ENCODE data around the gene MYO5B. TPM values are rescaled to one million over a fixed set of nuclear protein-coding genes. Genes with fewer than 3 reads are reported as not detected.
A peak's percentile ranks its signal among the peaks of the same experiment; 100 is the strongest.

Gene MYO5B
- polyA plus RNA-seq, 4 donors = 45.0 to 185 (median 102) TPM

- peaks cover 0 to 1% (median 0%) of the 10 kb centered on the region in 3 donors for H3K27me3 ChIP-seq (ENCODE audit: control insufficient read depth in 3 of 3, insufficient read depth in 3 of 3, low read length in 3 of 3)
- peaks cover 0 to 5% (median 0%) of the 10 kb centered on the region in 3 donors for H3K36me3 ChIP-seq (ENCODE audit: control insufficient read depth in 3 of 3, insufficient read depth in 2 of 3, low read depth in 1 of 3, low read length in 3 of 3)
- WGBS, 3 donors = 87 to 100% methylated on average over 2 of the region's 2 CpGs; no CpG with 5 or more reads in 1 of the 3 donors
- FAIRE-seq = no peak
- no peaks in the 10 kb centered on the region for H3K9me3 ChIP-seq (ENCODE audit: control insufficient read depth in 2 of 2, insufficient read depth in 1 of 2, low read depth in 1 of 2, low read length in 1 of 2)
- peaks cover 0 to 11% (median 4%) of the 10 kb centered on the region in 3 donors for H3K4me1 ChIP-seq (ENCODE audit: control insufficient read depth in 3 of 3, insufficient read depth in 2 of 3, low read depth in 1 of 3, low read length in 2 of 3)
- DNase-seq = no peak
- H3K27ac ChIP-seq (ENCODE audit: low read depth in 1 of 3, low read length in 2 of 3) = no peak overlapping the region
- H3K4me3 ChIP-seq (ENCODE audit: low read depth in 1 of 3, low read length in 3 of 3) = no peak overlapping the region
Measured at GRCh38 chr18:50169149-50169548, 25.8 kb downstream of the MYO5B start.

DNA sequence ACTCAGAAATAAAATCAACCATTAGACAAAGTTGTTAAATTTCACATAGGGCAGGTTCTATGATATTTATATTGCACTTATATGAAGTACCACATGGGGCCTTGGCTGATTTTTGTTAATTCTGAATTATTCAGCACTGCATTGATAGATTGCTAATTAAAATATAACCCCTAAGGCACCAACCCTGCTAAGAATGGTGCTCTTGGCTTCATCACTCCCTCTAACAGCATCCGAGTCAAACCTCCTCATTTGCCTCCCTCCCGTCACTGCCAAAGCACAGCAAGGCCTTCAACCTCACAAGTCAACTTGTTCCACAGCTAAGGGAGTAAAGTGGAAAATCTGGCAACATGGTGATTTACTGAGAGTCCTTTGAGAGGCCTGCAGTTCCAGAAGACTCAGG, 27.0 kb downstream of the MYO5B start:
- no peak for FAIRE-seq
- peaks cover 0 to 3% (median 0%) of the 10 kb centered on the region in 3 donors for H3K36me3 ChIP-seq (ENCODE audit: control insufficient read depth in 3 of 3, insufficient read depth in 2 of 3, low read depth in 1 of 3, low read length in 3 of 3)
- no peak overlapping the region for H3K4me3 ChIP-seq (ENCODE audit: low read depth in 1 of 3, low read length in 3 of 3)
- no peak overlapping the region for H3K27ac ChIP-seq (ENCODE audit: low read depth in 1 of 3, low read length in 2 of 3)
- DNase-seq = no peak
- WGBS, 3 donors = 81 to 95% (median 87%) methylated on average over 2 of the region's 2 CpGs
- H3K4me1 ChIP-seq (ENCODE audit: control insufficient read depth in 3 of 3, insufficient read depth in 2 of 3, low read depth in 1 of 3, low read length in 2 of 3) = peaks cover 0 to 15% (median 4%) of the 10 kb centered on the region in 3 donors
- no peaks in the 10 kb centered on the region for H3K9me3 ChIP-seq (ENCODE audit: control insufficient read depth in 2 of 2, insufficient read depth in 1 of 2, low read depth in 1 of 2, low read length in 1 of 2)
- peaks cover 0 to 1% (median 0%) of the 10 kb centered on the region in 3 donors for H3K27me3 ChIP-seq (ENCODE audit: control insufficient read depth in 3 of 3, insufficient read depth in 3 of 3, low read length in 3 of 3)

DNA sequence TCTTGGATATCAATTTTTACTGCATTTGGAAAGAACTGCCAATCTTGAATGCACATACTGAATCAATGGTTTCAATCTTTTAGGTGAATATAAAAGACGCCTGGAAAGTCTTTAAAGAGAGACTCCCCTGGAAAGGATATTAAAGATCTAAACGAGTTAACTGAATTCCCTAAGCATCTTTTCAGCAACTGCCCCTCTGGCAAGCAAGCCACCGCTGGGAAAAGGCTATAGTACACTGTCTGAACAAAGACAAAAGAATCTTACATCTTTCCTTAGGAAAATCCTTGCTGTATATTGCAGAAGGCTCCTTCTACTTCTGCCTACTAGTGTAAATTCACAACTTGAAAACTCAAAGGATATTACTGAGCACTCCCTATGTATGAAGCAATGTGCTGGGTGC, 28.0 kb downstream of the MYO5B start:
- WGBS, 3 donors = 72 to 81% (median 79%) methylated on average over 3 of the region's 3 CpGs
- Histone ChIP-seq H3K27me3 (ENCODE audit: control insufficient read depth in 3 of 3, insufficient read depth in 3 of 3, low read length in 3 of 3) (peaks cover 0 to 4% (median 0%) of the 10 kb centered on the region in 3 donors), H3K9me3 (ENCODE audit: control insufficient read depth in 2 of 2, insufficient read depth in 1 of 2, low read depth in 1 of 2, low read length in 1 of 2) (no peaks in the 10 kb centered on the region), H3K27ac (ENCODE audit: low read depth in 1 of 3, low read length in 2 of 3) (no peak overlapping the region), H3K36me3 (ENCODE audit: control insufficient read depth in 3 of 3, insufficient read depth in 2 of 3, low read depth in 1 of 3, low read length in 3 of 3) (no peaks in the 10 kb centered on the region), H3K4me3 (ENCODE audit: low read depth in 1 of 3, low read length in 3 of 3) (no peak overlapping the region), H3K4me1 (ENCODE audit: control insufficient read depth in 3 of 3, insufficient read depth in 2 of 3, low read depth in 1 of 3, low read length in 2 of 3) (peaks cover 0 to 14% (median 6%) of the 10 kb centered on the region in 3 donors)
- no peak for DNase-seq
- no peak for FAIRE-seq

- H3K4me3 ChIP-seq (ENCODE audit: low read depth in 1 of 3, low read length in 3 of 3) = no peak overlapping the region
- H3K27me3 ChIP-seq (ENCODE audit: control insufficient read depth in 3 of 3, insufficient read depth in 3 of 3, low read length in 3 of 3) = peaks cover 0 to 4% (median 0%) of the 10 kb centered on the region in 3 donors
- 44 to 52% (median 49%) methylated on average over 1 of the region's 1 CpG for whole genome bisulfite sequencing, 3 donors
- DNase-seq (no peak), FAIRE-seq (no peak)
- no peak overlapping the region for H3K27ac ChIP-seq (ENCODE audit: low read depth in 1 of 3, low read length in 2 of 3)
- peaks cover 3 to 28% (median 12%) of the 10 kb centered on the region in 3 donors for H3K4me1 ChIP-seq (ENCODE audit: control insufficient read depth in 3 of 3, insufficient read depth in 2 of 3, low read depth in 1 of 3, low read length in 2 of 3)
- H3K36me3 ChIP-seq (ENCODE audit: control insufficient read depth in 3 of 3, insufficient read depth in 2 of 3, low read depth in 1 of 3, low read length in 3 of 3) = no peaks in the 10 kb centered on the region
- no peaks in the 10 kb centered on the region for H3K9me3 ChIP-seq (ENCODE audit: control insufficient read depth in 2 of 2, insufficient read depth in 1 of 2, low read depth in 1 of 2, low read length in 1 of 2)
Measured at GRCh38 chr18:50163505-50163904, 31.4 kb downstream of the MYO5B start.

DNA sequence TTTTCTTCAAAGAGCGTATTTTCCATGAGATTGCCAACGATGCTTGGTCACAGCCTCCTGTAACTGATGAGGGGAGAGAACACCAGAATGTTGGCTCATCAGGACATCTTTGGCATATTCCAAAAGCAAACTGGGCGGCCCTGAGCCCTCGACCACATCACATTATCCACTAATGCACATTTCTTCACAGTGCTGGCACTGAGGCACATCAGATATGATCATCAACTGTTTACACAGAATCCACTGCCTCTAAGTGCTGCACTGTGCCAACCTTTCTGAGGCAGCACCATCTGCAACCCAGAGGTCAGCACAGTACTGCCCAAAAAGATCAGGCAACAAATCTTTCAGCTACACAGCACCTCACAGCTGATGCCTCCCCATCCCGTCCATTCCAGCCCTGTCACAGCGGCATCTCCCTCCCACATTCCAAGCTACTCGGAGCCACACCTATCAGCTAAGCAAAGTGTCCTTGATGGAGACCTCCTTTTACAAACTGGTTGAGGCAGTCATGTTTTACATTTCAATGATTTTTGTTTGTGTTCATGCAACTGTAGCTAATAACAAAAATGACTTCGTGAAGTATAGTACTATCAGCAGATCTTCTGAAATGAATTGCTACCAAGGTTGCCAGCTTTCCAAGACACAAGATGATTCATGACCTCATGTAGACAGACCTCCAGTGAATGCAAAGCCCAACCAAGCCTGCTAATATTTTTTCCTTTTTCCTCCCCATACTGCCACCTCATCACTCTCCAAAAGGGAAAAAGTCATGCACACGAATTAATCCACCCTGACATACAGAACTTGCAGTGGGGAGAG, 32.3 kb downstream of the MYO5B start:
- Histone ChIP-seq H3K36me3 (ENCODE audit: control insufficient read depth in 3 of 3, insufficient read depth in 2 of 3, low read depth in 1 of 3, low read length in 3 of 3) (no peaks in the 10 kb centered on the region), H3K27me3 (ENCODE audit: control insufficient read depth in 3 of 3, insufficient read depth in 3 of 3, low read length in 3 of 3) (peaks cover 0 to 4% (median 0%) of the 10 kb centered on the region in 3 donors), H3K27ac (ENCODE audit: low read depth in 1 of 3, low read length in 2 of 3) (no peak overlapping the region), H3K4me1 (ENCODE audit: control insufficient read depth in 3 of 3, insufficient read depth in 2 of 3, low read depth in 1 of 3, low read length in 2 of 3) (peaks cover 3 to 28% (median 11%) of the 10 kb centered on the region in 3 donors), H3K9me3 (ENCODE audit: control insufficient read depth in 2 of 2, insufficient read depth in 1 of 2, low read depth in 1 of 2, low read length in 1 of 2) (no peaks in the 10 kb centered on the region), H3K4me3 (ENCODE audit: low read depth in 1 of 3, low read length in 3 of 3) (no peak overlapping the region)
- FAIRE-seq (no peak), DNase-seq (no peak)
- WGBS, 3 donors = 65 to 78% (median 70%) methylated on average over 9 of the region's 9 CpGs

DNA sequence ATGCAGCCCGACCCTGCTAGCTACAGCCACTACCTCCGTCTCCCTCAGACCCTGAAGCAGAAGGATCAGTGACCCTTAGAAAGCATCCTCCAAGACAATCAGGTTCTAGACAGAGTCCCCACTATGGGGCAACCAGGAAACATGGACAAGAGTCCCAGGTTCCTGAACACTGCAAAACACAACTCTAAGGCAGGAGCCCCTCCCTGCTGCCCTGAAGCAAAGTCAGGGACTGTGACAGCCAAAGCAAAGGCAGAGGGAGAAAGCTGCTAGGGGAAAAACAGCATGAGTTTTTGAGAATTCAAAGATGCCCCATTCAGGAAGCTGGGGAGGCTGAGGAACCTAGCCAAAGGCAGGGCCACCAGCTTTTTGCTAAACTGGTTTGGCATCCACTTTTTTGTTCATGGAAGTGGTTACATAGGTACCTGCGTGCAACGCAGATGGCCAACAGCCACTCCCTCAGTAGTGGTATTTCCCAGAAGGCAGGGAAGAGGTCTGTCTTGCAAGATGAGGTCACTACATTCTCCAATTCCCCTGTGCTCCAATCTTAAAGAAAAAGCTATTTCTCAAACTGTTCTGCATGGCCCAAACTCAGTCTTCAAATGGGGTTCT, 33.2 kb downstream of the MYO5B start:
- WGBS, 3 donors = 60 to 63% (median 62%) methylated on average over 4 of the region's 4 CpGs
- Histone ChIP-seq H3K9me3 (ENCODE audit: control insufficient read depth in 2 of 2, insufficient read depth in 1 of 2, low read depth in 1 of 2, low read length in 1 of 2) (no peaks in the 10 kb centered on the region), H3K4me1 (ENCODE audit: control insufficient read depth in 3 of 3, insufficient read depth in 2 of 3, low read depth in 1 of 3, low read length in 2 of 3) (peaks cover 3 to 28% (median 8%) of the 10 kb centered on the region in 3 donors), H3K4me3 (ENCODE audit: low read depth in 1 of 3, low read length in 3 of 3) (no peak overlapping the region), H3K27ac (ENCODE audit: low read depth in 1 of 3, low read length in 2 of 3) (no peak overlapping the region), H3K36me3 (ENCODE audit: control insufficient read depth in 3 of 3, insufficient read depth in 2 of 3, low read depth in 1 of 3, low read length in 3 of 3) (no peaks in the 10 kb centered on the region), H3K27me3 (ENCODE audit: control insufficient read depth in 3 of 3, insufficient read depth in 3 of 3, low read length in 3 of 3) (peaks cover 0 to 4% (median 0%) of the 10 kb centered on the region in 3 donors)
- FAIRE-seq (no peak), DNase-seq (no peak)

DNA sequence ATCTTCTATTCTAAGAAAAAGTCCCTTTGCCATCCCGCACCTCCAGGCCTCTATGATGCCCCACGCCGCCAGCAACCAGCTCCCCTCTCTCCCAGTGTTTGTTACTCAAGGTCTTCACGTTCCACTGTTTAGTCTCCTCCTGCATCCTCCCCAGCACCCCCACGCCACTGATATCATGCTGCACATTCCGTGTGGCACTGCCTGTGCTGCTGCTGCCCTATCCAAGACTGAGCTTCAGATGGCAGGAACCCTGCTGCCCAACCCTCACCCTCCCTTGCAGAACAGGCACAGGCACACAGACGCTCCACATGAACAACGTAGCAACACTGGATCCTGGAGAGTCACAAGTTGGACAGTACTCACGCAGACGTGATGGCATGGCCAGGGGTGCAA, 35.3 kb downstream of the MYO5B start:
- H3K27me3 ChIP-seq (ENCODE audit: control insufficient read depth in 3 of 3, insufficient read depth in 3 of 3, low read length in 3 of 3) = peaks cover 0 to 4% (median 0%) of the 10 kb centered on the region in 3 donors
- peaks cover 3 to 33% (median 8%) of the 10 kb centered on the region in 3 donors for H3K4me1 ChIP-seq (ENCODE audit: control insufficient read depth in 3 of 3, insufficient read depth in 2 of 3, low read depth in 1 of 3, low read length in 2 of 3)
- WGBS, 3 donors = 52 to 69% (median 57%) methylated on average over 10 of the region's 10 CpGs
- FAIRE-seq = no peak
- H3K4me3 ChIP-seq (ENCODE audit: low read depth in 1 of 3, low read length in 3 of 3) = no peak overlapping the region
- H3K27ac ChIP-seq (ENCODE audit: low read depth in 1 of 3, low read length in 2 of 3) = peak overlapping the region in 2 of 3 donors; percentile 41 to 75
- no peaks in the 10 kb centered on the region for H3K9me3 ChIP-seq (ENCODE audit: control insufficient read depth in 2 of 2, insufficient read depth in 1 of 2, low read depth in 1 of 2, low read length in 1 of 2)
- H3K36me3 ChIP-seq (ENCODE audit: control insufficient read depth in 3 of 3, insufficient read depth in 2 of 3, low read depth in 1 of 3, low read length in 3 of 3) = no peaks in the 10 kb centered on the region
- DNase-seq = no peak

DNA sequence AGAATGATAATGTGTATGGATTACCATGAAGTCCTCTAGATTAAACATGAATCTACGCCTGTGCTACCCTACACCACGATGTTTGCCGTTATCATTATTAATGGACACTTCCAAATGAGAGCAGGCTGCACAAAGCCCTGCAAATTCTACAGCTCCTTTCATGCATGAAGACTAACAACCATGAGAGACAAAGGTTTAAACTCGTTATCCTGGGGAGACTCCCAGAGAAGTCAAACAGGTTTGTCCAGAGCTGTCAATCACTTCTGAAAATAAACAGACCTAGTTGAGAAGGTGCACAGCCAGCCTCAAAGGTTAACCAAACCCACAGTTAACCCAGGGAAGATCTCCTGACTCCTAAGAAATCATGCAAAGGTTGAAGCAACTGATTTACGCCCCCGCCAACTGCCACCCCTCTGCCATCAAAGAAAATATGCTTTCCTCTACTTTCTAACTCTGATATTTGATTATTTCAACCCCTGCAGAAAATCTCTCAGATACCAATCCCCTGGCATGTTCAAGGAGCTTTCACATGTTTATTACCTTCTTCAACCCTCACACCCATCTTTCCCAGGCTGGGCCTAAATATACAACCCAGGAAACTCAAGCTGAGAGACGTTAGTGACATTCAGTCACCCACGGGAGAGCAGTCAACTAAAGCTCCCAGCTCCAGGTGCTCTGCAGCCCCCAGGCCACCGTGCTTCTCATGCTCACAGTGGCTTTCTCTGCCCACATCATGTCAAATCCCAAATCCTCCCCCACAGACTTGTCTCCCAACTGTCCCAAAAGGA, 35.9 kb downstream of the MYO5B start:
- Histone ChIP-seq H3K27me3 (ENCODE audit: control insufficient read depth in 3 of 3, insufficient read depth in 3 of 3, low read length in 3 of 3) (peaks cover 0 to 4% (median 0%) of the 10 kb centered on the region in 3 donors), H3K4me3 (ENCODE audit: low read depth in 1 of 3, low read length in 3 of 3) (no peak overlapping the region), H3K36me3 (ENCODE audit: control insufficient read depth in 3 of 3, insufficient read depth in 2 of 3, low read depth in 1 of 3, low read length in 3 of 3) (no peaks in the 10 kb centered on the region), H3K27ac (ENCODE audit: low read depth in 1 of 3, low read length in 2 of 3) (peak overlapping the region in 2 of 3 donors; percentile 41 to 75), H3K9me3 (ENCODE audit: control insufficient read depth in 2 of 2, insufficient read depth in 1 of 2, low read depth in 1 of 2, low read length in 1 of 2) (no peaks in the 10 kb centered on the region), H3K4me1 (ENCODE audit: control insufficient read depth in 3 of 3, insufficient read depth in 2 of 3, low read depth in 1 of 3, low read length in 2 of 3) (peaks cover 3 to 37% (median 8%) of the 10 kb centered on the region in 3 donors)
- DNase-seq = peak; percentile 84 to 88
- FAIRE-seq = no peak
- 14 to 47% (median 25%) methylated on average over 9 of the region's 9 CpGs for WGBS, 3 donors

Measured in small intestine (tissue), 7 donors.